OCI-M1 (cell line): ENCODE results near the gene PRDM2.
"Not testable (repeated sequence)": the region's sequence is repeated elsewhere in the genome, so short reads cannot be mapped to it uniquely, and the experiment has no call there.

Source experiments
- DNase-seq: peaks from one replicate; lab custom pipeline; 2025; lab: John Stamatoyannopoulos, UW

The PRDM2 gene

GRCh38 chr1:13699936-13700520 lies at the start of gene PRDM2:
Gene PRDM2, plus strand, starts transcription at chr1:13700188. Its CDS starts 15,418 bp downstream, at chr1:13715606.
- peak; percentile 38 for DNase-seq

- no peak for DNase-seq
These were observed 48.7 kb upstream of the PRDM2 start for GRCh38 chr1:13651279-13651678.

GRCh38 chr1:13652238-13652637 lies 47.8 kb upstream of the PRDM2 start:
- no peak for DNase-seq

GRCh38 chr1:13661539-13661938 lies 38.4 kb upstream of the PRDM2 start:
- no peak for DNase-seq

GRCh38 chr1:13662493-13662892 lies 37.5 kb upstream of the PRDM2 start:
- DNase-seq: no peak

- DNase-seq: no peak
These were observed 36.0 kb upstream of the PRDM2 start for GRCh38 chr1:13663969-13664368.

GRCh38 chr1:13664451-13664850 lies 35.5 kb upstream of the PRDM2 start:
- DNase-seq: no peak

GRCh38 chr1:13666317-13666716 lies 33.7 kb upstream of the PRDM2 start:
- no peak for DNase-seq

GRCh38 chr1:13667691-13668090 lies 32.3 kb upstream of the PRDM2 start:
- DNase-seq: peak; percentile 40

GRCh38 chr1:13674377-13674776 lies 25.6 kb upstream of the PRDM2 start:
- DNase-seq: no peak

GRCh38 chr1:13675151-13675651 lies 24.8 kb upstream of the PRDM2 start:
- DNase-seq: no peak

GRCh38 chr1:13677896-13678295 lies 22.1 kb upstream of the PRDM2 start:
- no peak for DNase-seq

- DNase-seq: no peak
These were observed 20.3 kb upstream of the PRDM2 start for GRCh38 chr1:13679651-13680050.

GRCh38 chr1:13680609-13681008 lies 19.4 kb upstream of the PRDM2 start:
- not testable (repeated sequence) for DNase-seq

GRCh38 chr1:13681921-13682320 lies 18.1 kb upstream of the PRDM2 start:
- no peak for DNase-seq

- no peak for DNase-seq
These were observed 17.5 kb upstream of the PRDM2 start for GRCh38 chr1:13682444-13682843.

- DNase-seq: no peak
These were observed 16.8 kb upstream of the PRDM2 start for GRCh38 chr1:13683206-13683605.

GRCh38 chr1:13687151-13687715 lies 12.8 kb upstream of the PRDM2 start:
- no peak for DNase-seq

GRCh38 chr1:13693094-13693493 lies 6.9 kb upstream of the PRDM2 start:
- DNase-seq: not testable (repeated sequence)

- no peak for DNase-seq
These were observed 4.9 kb upstream of the PRDM2 start for GRCh38 chr1:13694886-13695684.

GRCh38 chr1:13697738-13698137 lies 2.2 kb upstream of the PRDM2 start:
- DNase-seq: peak; percentile 31

GRCh38 chr1:13699510-13699909 lies 478 bp upstream of the PRDM2 start:
- DNase-seq: no peak
